Heart right ventricle (tissue), 16 donors: ENCODE measurements around the gene FPGT. TPM values are rescaled to one million over a fixed set of nuclear protein-coding genes. Genes with fewer than 3 reads are reported as not detected.

Experiments
- ATAC-seq, 8 donors: fragments of 200-7000 bp; cut with Tn5 transposase; one replicate each; pipeline ENCODE4 v1.9.1; 2020; ENCODE audit warnings: mild to moderate bottlenecking in 8 of 8, moderate library complexity in 8 of 8, moderate number of reproducible peaks in 1 of 8
- DNase-seq, 2 donors: peaks; one replicate each; pipeline ENCODE4 v3.0.0-alpha.2; 2020
- H3K27ac ChIP-seq, 10 donors: fragments of 200-600 bp; sonication (generic) in 2 of 10; one replicate each; pipeline versions ENCODE4 v1.5.0 to v1.8.0; 2020 to 2022; ENCODE audit warnings: mild to moderate bottlenecking in 3 of 10
- H3K27me3 ChIP-seq, 7 donors: fragments of 200-600 bp; one replicate each; pipeline ENCODE4 v1.8.0; 2021 to 2022; ENCODE audit warnings: mild to moderate bottlenecking in 2 of 7
- H3K36me3 ChIP-seq, 9 donors: fragments of 200-600 bp; sonication (generic) in 1 of 9; one replicate each; pipeline versions ENCODE4 v1.5.0 to v1.8.0; 2020 to 2022; ENCODE audit warnings: mild to moderate bottlenecking in 2 of 9
- H3K4me1 ChIP-seq, 9 donors: fragments of 200-600 bp; sonication (generic) in 1 of 9; one replicate each; pipeline versions ENCODE4 v1.5.0 to v1.8.0; 2020 to 2022; ENCODE audit warnings: mild to moderate bottlenecking in 4 of 9
- H3K4me3 ChIP-seq, 10 donors: fragments of 200-600 bp; sonication (generic) in 2 of 10; one replicate each; pipeline versions ENCODE4 v1.5.0 to v1.8.0; 2020 to 2022; ENCODE audit warnings: mild to moderate bottlenecking in 7 of 10, moderate library complexity in 2 of 10
- H3K9me3 ChIP-seq, 11 donors: fragments of 200-600 bp in 10 of 11; sonication (generic) in 2 of 11; one replicate each; pipeline versions ENCODE4 v1.5.0 to v1.8.0; 2013 to 2022; ENCODE audit warnings: mild to moderate bottlenecking in 2 of 11, control low read depth in 1 of 11, moderate library complexity in 1 of 11
- CTCF ChIP-seq, 9 donors: fragments of 200-600 bp; sonication (generic) in 2 of 9; IDR thresholded peaks; one replicate each; pipeline versions ENCODE4 v1.5.0 to v1.8.0; 2021 to 2022; ENCODE audit warnings: antibody characterized with exemption in 9 of 9, mild to moderate bottlenecking in 5 of 9, moderate library complexity in 1 of 9
- WGBS, 2 donors: extraction: QIAGEN DNeasy Blood & Tissue Kit; methylation state at CpG; one replicate each; pipeline ENCODE4 v1.1.7; 2013; ENCODE audit warnings: inconsistent platforms in 1 of 2; 5-methylcytosine and 5-hydroxymethylcytosine counted together
- intact Hi-C, 10 donors: fragments of 100-400 bp; cut with DNase I; formaldehyde crosslinking; loops; one replicate each; pipeline versions ENCODE4 v1.11.1 to v1.14.2; 2022
- polyA plus RNA-seq, 2 donors: library from polyadenylated mRNA; stranded (reverse); fragments of 200-250 nt; gene quantifications; one replicate each; pipeline ENCODE4 v1.2.3, GENCODE V29; 2013
- total RNA-seq, 10 donors: library from RNA; stranded (reverse); fragmentation: NEBNext Ultra II Directional in 3 of 10; extraction: Animal tissue kit (Norgen Biotek cat#: 25700) in 3 of 10; gene quantifications; one replicate each; pipeline versions ENCODE4 v1.2.1 to v1.2.4, GENCODE V29; 2021 to 2023
- donor health status: Arrhythmogenic right ventricular cardiomyopathy.
- donor health status: ischemic (EF 13 %, LVEDD 7.1; RV severe dilation, severe dysfunction).
- donor health status: healthy with polysubstance abuse.
- donor health status: DM: no; HTN: yes; CAD: no.
- donor health status: DM: no; HTN: no; CAD: no.
- donor health status: ischemic (EF 25% LVEDD 6.9; RV normal size, moderate dysfunction).
- donor health status: ischemic (EF 25% LVEDD 5.7; RV mildly dilated, moderate dysfunction).
- donor health status: healthy.
- donor health status: DM: yes; HTN: yes; CAD: no.
- donor health status: Ischemic cardiomyopathy.
- donor health status: ischemic (EF 35%, LVEDD 5.7; RV mildly dilated, moderate dysfunction).
- donor health status: nonischemic (EF 11% LVEDD 7.7; RV severe dilation, severe dysfunction).
- donor health status: DM: yes; HTN: yes; CAD: no.
- donor health status: PGD.
- donor health status: ischemic (EF 29% LVEDD 5.4; RV normal size, mild dysfunction).
- donor health status: nonischemic (EF 23%, LVEDD 6.1; RV moderate dilation, normal function).

FPGT gene
- total and polyA plus RNA-seq, 12 donors, result 5.6 to 18.7 (median 11.7) TPM

GRCh38 chr1:74199504-74199903, 1.5 kb downstream of the FPGT start:
- no peak for ATAC-seq
- DNase-seq, result no peak
- peak overlapping the region in 6 of 10 donors; percentile 58 to 77 (median 69) for H3K4me3 ChIP-seq
- no peak for TF ChIP-seq CTCF (IDR thresholded peaks at IDR 0.05)
- H3K36me3 ChIP-seq, result peaks cover 0 to 49% (median 4%) of the 10 kb centered on the region in 9 donors
- no peaks in the 10 kb centered on the region for H3K9me3 ChIP-seq
- peaks cover 0 to 26% (median 14%) of the 10 kb centered on the region in 9 donors for H3K4me1 ChIP-seq
- 65 to 69% methylated on average over 5 of the region's 5 CpGs for WGBS, 2 donors
- intact Hi-C loops, result loop anchor here in 1 of 10 donors (5.0 kb wide), 2 partner anchors 198 to 273 kb away; no protein-coding TSS in a partner anchor
- H3K27ac ChIP-seq, result peak overlapping the region in 1 of 10 donors; percentile 92
- no peaks in the 10 kb centered on the region for H3K27me3 ChIP-seq

- H3K27me3 ChIP-seq, result no peaks in the 10 kb centered on the region
- TF ChIP-seq CTCF (IDR thresholded peaks at IDR 0.05), result no peak
- intact Hi-C loops, result no loop called here
- no peak overlapping the region for H3K27ac ChIP-seq
- H3K9me3 ChIP-seq, result peaks cover 0 to under 1% (median 0%) of the 10 kb centered on the region in 11 donors
- ATAC-seq, result no peak
- peaks cover 0 to 4% (median 0%) of the 10 kb centered on the region in 9 donors for H3K4me1 ChIP-seq
- DNase-seq, result no peak
- 85 to 91% methylated on average over 2 of the region's 2 CpGs for WGBS, 2 donors
- H3K36me3 ChIP-seq, result peaks cover 0 to 78% (median 9%) of the 10 kb centered on the region in 9 donors
- H3K4me3 ChIP-seq, result no peak overlapping the region
Measured at GRCh38 chr1:74205266-74205665, 7.2 kb downstream of the FPGT start.

DNA sequence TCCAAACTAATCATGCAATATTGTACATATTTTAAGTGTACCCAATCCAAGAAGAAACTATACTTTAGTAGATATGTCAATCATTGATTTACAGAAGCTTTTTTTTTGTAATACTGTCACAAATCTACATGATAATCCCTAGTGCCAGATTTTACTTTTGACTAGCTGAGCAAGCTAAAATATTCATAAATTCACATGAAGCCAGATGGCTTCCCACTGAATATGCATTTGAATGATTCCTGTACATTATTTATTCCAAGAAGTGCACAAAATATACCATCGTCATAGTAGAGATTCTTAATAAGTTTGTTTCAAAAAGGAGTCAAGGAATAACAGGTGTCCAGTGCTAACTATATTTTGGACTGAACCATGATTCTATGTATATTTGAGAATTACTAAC, 17.2 kb downstream of the FPGT start:
- H3K9me3 ChIP-seq, result peaks cover 0 to 5% (median 0%) of the 10 kb centered on the region in 11 donors
- WGBS, 2 donors, result 94 to 96% methylated on average over 1 of the region's 1 CpG
- H3K4me3 ChIP-seq, result no peak overlapping the region
- intact Hi-C loops, result no loop called here
- ATAC-seq (no peak), DNase-seq (no peak)
- no peaks in the 10 kb centered on the region for H3K4me1 ChIP-seq
- no peak for TF ChIP-seq CTCF (IDR thresholded peaks at IDR 0.05)
- H3K36me3 ChIP-seq, result no peaks in the 10 kb centered on the region
- H3K27me3 ChIP-seq, result no peaks in the 10 kb centered on the region
- H3K27ac ChIP-seq, result no peak overlapping the region

DNA sequence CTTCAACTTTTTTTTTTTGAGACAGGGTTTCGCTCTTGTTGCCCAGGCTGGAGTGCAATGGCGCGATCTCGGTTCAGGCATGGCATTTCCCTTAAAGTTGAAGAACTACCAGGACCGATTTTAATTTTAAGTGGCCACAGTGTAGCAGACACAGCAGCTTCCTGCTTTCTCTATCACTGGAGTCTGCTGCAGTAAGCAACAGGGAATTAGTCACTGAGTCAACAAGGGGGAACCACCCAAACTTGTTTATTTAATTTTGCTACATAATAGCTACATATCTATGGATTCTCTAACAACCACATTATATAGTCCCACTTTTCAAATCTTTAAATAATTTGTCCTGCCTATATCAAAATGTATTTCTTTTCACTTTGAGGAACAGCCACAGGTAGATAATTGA, 24.7 kb downstream of the FPGT start:
- no peak for ATAC-seq
- no peak for TF ChIP-seq CTCF (IDR thresholded peaks at IDR 0.05)

More for the DNA sequence above, 24.7 kb downstream of the FPGT start:
- intact Hi-C loops, result no loop called here
- WGBS, 2 donors, result 95% methylated on average over 5 of the region's 5 CpGs
- peaks cover 0 to 33% (median 22%) of the 10 kb centered on the region in 11 donors for H3K9me3 ChIP-seq
- no peaks in the 10 kb centered on the region for H3K27me3 ChIP-seq
- peaks cover 0 to 11% (median 0%) of the 10 kb centered on the region in 9 donors for H3K36me3 ChIP-seq
- H3K4me3 ChIP-seq, result no peak overlapping the region
- H3K4me1 ChIP-seq, result no peaks in the 10 kb centered on the region
- DNase-seq, result no peak
- no peak overlapping the region for H3K27ac ChIP-seq
